HL-60 (cell line): ENCODE measurements around the gene CHRDL2.

Experiments
- DNase-seq, 2 experiments: peaks; one replicate each; pipeline ENCODE4 v3.0.0-alpha.2; 2010 to 2020; ENCODE audit warnings: low read depth in 1 of 2, low spot score in 1 of 2
- H3K27ac ChIP-seq: fragments of 250-450 bp; sonication (Bioruptor Pico); replicated peaks from 2 replicates; pipeline ENCODE4 v1.5.1; 2020; ENCODE audit warnings: mild to moderate bottlenecking, moderate library complexity
- H3K27me3 ChIP-seq: fragments of 250-450 bp; sonication (Bioruptor Pico); 2 replicates; pipeline ENCODE4 v1.5.1; 2021; ENCODE audit warnings: mild to moderate bottlenecking, moderate library complexity; ENCODE audit not compliant: insufficient read depth, poor library complexity, severe bottlenecking
- H3K4me3 ChIP-seq: replicated peaks from 2 replicates; pipeline ENCODE4 v1.5.1; 2011; ENCODE audit warnings: mild to moderate bottlenecking, control low read depth, low read length; ENCODE audit not compliant: insufficient read depth
- CTCF ChIP-seq: IDR thresholded peaks from one replicate; pipeline ENCODE4 v1.5.1; 2011; ENCODE audit warnings: low read length, control low read depth, inconsistent platforms; ENCODE audit not compliant: insufficient read depth
- GABPA ChIP-seq: IDR thresholded peaks from 2 replicates; pipeline ENCODE4 v1.6.1; 2012; ENCODE audit warnings: low read depth
- POLR2AphosphoS5 ChIP-seq: IDR thresholded peaks from 2 replicates; pipeline ENCODE4 v1.6.1; 2012; ENCODE audit warnings: low read depth
- REST ChIP-seq: IDR thresholded peaks from 2 replicates; pipeline ENCODE4 v1.6.1; 2012; ENCODE audit warnings: low read depth; ENCODE audit not compliant: insufficient replicate concordance
- SPI1 ChIP-seq: IDR thresholded peaks from 2 replicates; pipeline ENCODE4 v1.6.1; 2012; ENCODE audit warnings: low read depth, mild to moderate bottlenecking, borderline replicate concordance

The CHRDL2 gene

GRCh38 chr11:74671520-74672196 is 59.6 kb downstream of the CHRDL2 start:
- H3K4me3 ChIP-seq: no peak overlapping the region
- TF ChIP-seq REST (no peak), GABPA (no peak), CTCF (no peak), POLR2AphosphoS5 (no peak), SPI1 (no peak)
- no peak for DNase-seq
- no peaks in the 10 kb centered on the region for H3K27me3 ChIP-seq
- no peak overlapping the region for H3K27ac ChIP-seq

- DNase-seq: no peak
- TF ChIP-seq CTCF: no peak
- TF ChIP-seq POLR2AphosphoS5: no peak
- TF ChIP-seq SPI1: no peak
Observed at GRCh38 chr11:74670171-74670570, 61.1 kb downstream of the CHRDL2 start.

GRCh38 chr11:74669211-74670160 is 61.7 kb downstream of the CHRDL2 start:
- TF ChIP-seq POLR2AphosphoS5 (no peak), GABPA (no peak), REST (no peak), CTCF (no peak), SPI1 (no peak)
- Histone ChIP-seq H3K27ac (no peak overlapping the region), H3K27me3 (no peaks in the 10 kb centered on the region), H3K4me3 (no peak overlapping the region)
- no peak for DNase-seq

More at GRCh38 chr11:74670171-74670570, 61.1 kb downstream of the CHRDL2 start:
- H3K27me3 ChIP-seq: no peaks in the 10 kb centered on the region
- H3K27ac ChIP-seq: no peak overlapping the region
- no peak overlapping the region for H3K4me3 ChIP-seq
